GM19324 (cell line): Measurements from ENCODE around the gene PIK3AP1.

ENCODE experiments used
- ATAC-seq: cut with Tn5 transposase; IDR thresholded peaks from one replicate; pipeline ENCODE4 v1.9.1; 2021; ENCODE audit warnings: mild to moderate bottlenecking, moderate library complexity; ENCODE audit not compliant: unreplicated experiment, low FRiP score

PIK3AP1 gene

GRCh38 chr10:96724621-96725020 lies 4.3 kb upstream of the PIK3AP1 start:
- no peak for ATAC-seq

- ATAC-seq = no peak
Measured at GRCh38 chr10:96721207-96721572, 876 bp upstream of the PIK3AP1 start.

GRCh38 chr10:96719850-96720421 lies 378 bp downstream of the PIK3AP1 start:
- peak; percentile 61 for ATAC-seq

GRCh38 chr10:96719200-96719599 lies 1.1 kb downstream of the PIK3AP1 start:
- no peak for ATAC-seq

- ATAC-seq = no peak
Measured at GRCh38 chr10:96718304-96718990, 1.9 kb downstream of the PIK3AP1 start.

- ATAC-seq = no peak
Measured at GRCh38 chr10:96716390-96716789, 3.9 kb downstream of the PIK3AP1 start.

- no peak for ATAC-seq
Measured at GRCh38 chr10:96714746-96715255, 5.5 kb downstream of the PIK3AP1 start.

- no peak for ATAC-seq
Measured at GRCh38 chr10:96714031-96714590, 6.2 kb downstream of the PIK3AP1 start.

- ATAC-seq = no peak
Measured at GRCh38 chr10:96712662-96713271, 7.5 kb downstream of the PIK3AP1 start.

GRCh38 chr10:96711048-96711728 lies 9.1 kb downstream of the PIK3AP1 start:
- no peak for ATAC-seq

GRCh38 chr10:96709525-96709924 lies 10.8 kb downstream of the PIK3AP1 start:
- ATAC-seq = no peak

GRCh38 chr10:96708996-96709395 lies 11.3 kb downstream of the PIK3AP1 start:
- no peak for ATAC-seq

- no peak for ATAC-seq
Measured at GRCh38 chr10:96708456-96708855, 11.9 kb downstream of the PIK3AP1 start.

- ATAC-seq = no peak
Measured at GRCh38 chr10:96706331-96706853, 13.9 kb downstream of the PIK3AP1 start.

- ATAC-seq = no peak
Measured at GRCh38 chr10:96705134-96705533, 15.2 kb downstream of the PIK3AP1 start.

- no peak for ATAC-seq
Measured at GRCh38 chr10:96704563-96704962, 15.8 kb downstream of the PIK3AP1 start.

- no peak for ATAC-seq
Measured at GRCh38 chr10:96703358-96703757, 17.0 kb downstream of the PIK3AP1 start.

- ATAC-seq = no peak
Measured at GRCh38 chr10:96701265-96701664, 19.0 kb downstream of the PIK3AP1 start.

- ATAC-seq = peak; percentile 72
Measured at GRCh38 chr10:96700374-96701099, 19.8 kb downstream of the PIK3AP1 start.

GRCh38 chr10:96699613-96700012 lies 20.7 kb downstream of the PIK3AP1 start:
- no peak for ATAC-seq
